ENCODE results near the gene RPL18.

GRCh38 chr19:48659768-48660167 lies 40.8 kb upstream of the RPL18 start:
- TF ChIP-seq CTCF (IDR thresholded peaks at IDR 0.05; ENCODE audit: insufficient read depth, low read length) (no peak), POLR2AphosphoS5 (IDR thresholded peaks at IDR 0.05; ENCODE audit: low read depth) (no peak)
